Activated CD4-positive, alpha-beta T cell treated with anti-CD3 and anti-CD28 coated beads, Interleukin-2, amount 10 ng/mL, durations not matched to agents 7 days and 5 days (primary cell): ENCODE measurements around the gene HHEX. TPM values are rescaled to one million over a fixed set of nuclear protein-coding genes. Genes with fewer than 3 reads are reported as not detected.
A peak's percentile ranks its signal among the peaks of the same experiment; 100 is the strongest.

ENCODE experiments used
- CTCF ChIA-PET: fragments of 350-600 bp; sonication (Branson Sonifier 250); formaldehyde crosslinking; loops from one replicate; lab custom pipeline; 2021; ENCODE audit warnings: antibody characterized with exemption; lab: Charles Lee
- POLR2A ChIA-PET: fragments of 350-600 bp; sonication (Branson Sonifier 250); formaldehyde crosslinking; loops from one replicate; lab custom pipeline; 2021; ENCODE audit warnings: antibody characterized with exemption; lab: Charles Lee
- DNase-seq: peaks from one replicate; pipeline ENCODE4 v3.0.0-alpha.2; 2020
- H3K27ac Mint-ChIP-seq: one replicate; pipeline ENCODE4 v1.8.0; 2021; ENCODE audit warnings: mild to moderate bottlenecking, moderate library complexity, mixed read lengths
- H3K27me3 Mint-ChIP-seq: one replicate; pipeline ENCODE4 v1.8.0; 2021; ENCODE audit warnings: mixed read lengths
- H3K36me3 Mint-ChIP-seq: one replicate; pipeline ENCODE4 v1.8.0; 2021; ENCODE audit warnings: low read depth, mixed read lengths
- H3K4me1 Mint-ChIP-seq: one replicate; pipeline ENCODE4 v1.8.0; 2021; ENCODE audit warnings: mixed read lengths
- H3K4me3 Mint-ChIP-seq: one replicate; pipeline ENCODE4 v1.8.0; 2021; ENCODE audit warnings: mild to moderate bottlenecking, moderate library complexity, mixed read lengths
- H3K9me3 Mint-ChIP-seq: one replicate; pipeline ENCODE4 v1.8.0; 2021; ENCODE audit warnings: mixed read lengths
- total RNA-seq, 2 experiments: library from RNA; stranded (reverse); gene quantifications; one replicate each; pipeline ENCODE4 v1.2.3, GENCODE V29; 2021

Gene HHEX
- total RNA-seq, 2 experiments from 2014 or later, result 0.25 TPM; not detected in 1

DNA sequence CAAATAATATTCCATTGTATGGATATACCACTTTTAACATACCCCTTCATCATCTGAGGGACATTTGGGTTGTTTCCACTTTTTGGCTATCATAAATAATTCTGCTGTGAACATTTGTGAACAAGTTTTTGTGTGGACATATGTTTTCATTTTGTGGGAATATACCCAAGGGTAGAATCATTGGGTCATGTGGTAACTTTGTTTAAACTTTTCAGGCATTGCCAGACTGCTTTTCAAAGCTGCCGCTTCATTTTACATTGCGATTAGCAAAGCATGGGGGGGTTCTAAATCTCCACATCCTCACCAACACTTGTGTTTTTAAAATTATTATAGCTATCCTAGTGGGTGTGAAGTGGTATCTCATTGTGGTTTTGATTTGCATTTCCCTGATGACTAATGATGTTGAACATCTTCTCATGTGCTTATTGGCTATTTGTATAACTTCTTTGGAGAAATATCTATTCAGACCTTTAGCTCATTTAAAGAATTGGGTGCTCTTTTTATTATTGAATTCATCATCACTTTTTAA is 8.4 kb upstream of the HHEX start:
- H3K4me1 Mint-ChIP-seq, result no peaks in the 10 kb centered on the region
- H3K27ac Mint-ChIP-seq, result no peak overlapping the region
- no peaks in the 10 kb centered on the region for H3K36me3 Mint-ChIP-seq
- DNase-seq, result no peak
- ChIA-PET POLR2A (no interaction called here), CTCF (interaction anchor here (0.7 to 0.8 kb wide), 2 partner anchors 9 to 95 kb away, joined by 3 read pairs; no protein-coding TSS in a partner anchor)
- H3K27me3 Mint-ChIP-seq, result peaks cover 53% of the 10 kb centered on the region
- H3K4me3 Mint-ChIP-seq, result no peak overlapping the region
- H3K9me3 Mint-ChIP-seq, result peaks cover 5% of the 10 kb centered on the region

DNA sequence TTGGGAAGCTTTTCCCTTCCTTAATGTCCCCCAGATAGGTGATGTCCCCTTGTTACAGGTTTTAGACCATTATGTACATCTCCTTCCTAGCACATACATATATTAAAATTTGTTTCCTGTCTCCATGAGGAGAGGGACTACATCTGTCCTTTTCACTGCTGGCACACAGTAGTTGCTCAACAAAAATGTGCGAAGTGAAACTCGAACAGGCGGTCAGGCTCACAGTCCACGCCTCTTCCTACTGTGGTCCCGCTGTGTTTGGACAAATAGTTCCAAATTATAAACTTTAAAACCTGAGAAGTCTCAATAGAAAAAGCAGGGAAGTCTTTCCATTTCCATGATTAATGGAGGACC is 1.2 kb upstream of the HHEX start:
- CTCF ChIA-PET, result interaction anchor here (1.5 kb wide), 1 partner anchor 10 kb away, joined by 4 read pairs; no protein-coding TSS in a partner anchor
- Mint-ChIP-seq H3K4me1 (peaks cover 22% of the 10 kb centered on the region), H3K36me3 (peaks cover 4% of the 10 kb centered on the region), H3K27ac (no peak overlapping the region), H3K4me3 (peak overlapping the region; percentile 58), H3K27me3 (peaks cover 78% of the 10 kb centered on the region), H3K9me3 (peaks cover 2% of the 10 kb centered on the region)
- no peak for DNase-seq
- POLR2A ChIA-PET, result no interaction called here

DNA sequence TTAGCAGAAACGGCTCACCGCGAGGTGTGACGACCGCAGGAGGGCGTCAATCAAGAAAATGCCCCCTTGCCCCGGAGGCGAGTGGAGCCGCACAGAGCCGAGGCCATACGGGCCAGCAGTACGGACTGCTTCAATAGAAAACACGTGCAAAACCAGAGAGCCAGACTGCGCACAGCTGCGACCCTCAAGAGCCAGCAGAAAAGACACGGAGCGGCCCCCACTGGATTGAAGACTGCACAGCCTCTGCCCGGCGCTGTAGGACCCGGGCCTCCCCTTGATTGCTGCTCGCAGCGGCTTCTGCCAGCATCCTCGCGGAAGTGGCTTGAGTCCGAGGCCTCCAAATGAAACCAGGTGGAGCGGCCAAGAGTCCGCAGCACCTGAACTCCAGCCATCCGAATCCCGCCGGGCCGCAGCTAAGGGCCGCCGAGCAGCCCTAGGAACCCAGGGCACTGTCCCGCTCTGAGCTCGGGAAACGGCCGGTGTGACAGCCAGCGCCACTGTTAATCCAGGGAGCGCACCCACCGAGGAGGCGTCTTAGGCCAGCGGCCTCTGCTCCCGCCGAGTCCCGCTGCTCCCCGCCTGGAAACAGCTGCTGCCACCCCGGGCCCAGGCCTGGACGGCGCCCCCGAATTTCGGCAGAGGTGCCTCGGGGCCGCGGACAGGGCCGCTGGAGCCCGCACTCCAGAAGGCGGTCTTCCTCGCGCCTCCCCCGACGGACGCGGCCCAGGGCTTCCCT is 660 bp upstream of the HHEX start:
- no peak overlapping the region for H3K27ac Mint-ChIP-seq
- ChIA-PET POLR2A (no interaction called here), CTCF (no interaction called here)
- H3K9me3 Mint-ChIP-seq, result peaks cover 2% of the 10 kb centered on the region
- peak overlapping the region; percentile 58 for H3K4me3 Mint-ChIP-seq
- H3K36me3 Mint-ChIP-seq, result peaks cover 4% of the 10 kb centered on the region
- peaks cover 79% of the 10 kb centered on the region for H3K27me3 Mint-ChIP-seq
- DNase-seq, result peak; percentile 6
- H3K4me1 Mint-ChIP-seq, result peaks cover 22% of the 10 kb centered on the region

DNA sequence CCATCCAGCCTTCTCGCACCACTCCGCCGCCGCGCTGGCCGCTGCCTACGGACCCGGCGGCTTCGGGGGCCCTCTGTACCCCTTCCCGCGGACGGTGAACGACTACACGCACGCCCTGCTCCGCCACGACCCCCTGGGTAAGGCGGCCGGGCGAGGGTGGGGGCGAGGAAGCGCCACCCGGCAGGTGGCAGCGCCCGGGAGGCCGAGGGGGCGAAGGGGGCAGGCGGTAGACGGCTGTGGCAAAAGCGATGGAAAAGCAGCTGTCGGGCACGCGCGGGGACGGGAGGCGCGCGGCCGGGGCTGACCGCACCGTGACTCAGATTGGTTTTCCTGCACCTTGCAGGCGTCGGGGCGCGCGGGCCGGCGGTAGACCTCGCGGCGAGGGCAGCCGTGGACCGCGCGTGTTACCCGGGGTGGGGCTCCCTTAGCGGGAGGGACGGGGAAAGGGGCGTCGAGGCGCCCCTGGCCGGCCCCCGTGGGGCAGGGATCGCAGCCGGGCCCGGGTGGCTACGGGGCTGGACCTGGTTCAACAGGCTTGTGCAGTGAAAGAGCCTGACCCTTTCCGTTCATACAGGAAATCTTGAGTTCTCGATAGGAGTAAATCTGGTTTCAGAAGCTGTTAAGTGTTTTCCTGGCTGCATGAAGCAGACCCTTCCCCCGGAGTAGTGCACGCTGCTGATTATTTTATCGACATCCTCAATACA is 608 bp downstream of the HHEX start:
- H3K36me3 Mint-ChIP-seq, result peaks cover 4% of the 10 kb centered on the region
- peaks cover under 1% of the 10 kb centered on the region for H3K9me3 Mint-ChIP-seq
- peak overlapping the region; percentile 61 for H3K4me3 Mint-ChIP-seq
- DNase-seq, result peak; percentile 43
- ChIA-PET POLR2A (no interaction called here), CTCF (no interaction called here)
- H3K27ac Mint-ChIP-seq, result no peak overlapping the region
- H3K27me3 Mint-ChIP-seq, result peaks cover 81% of the 10 kb centered on the region
- peaks cover 22% of the 10 kb centered on the region for H3K4me1 Mint-ChIP-seq

DNA sequence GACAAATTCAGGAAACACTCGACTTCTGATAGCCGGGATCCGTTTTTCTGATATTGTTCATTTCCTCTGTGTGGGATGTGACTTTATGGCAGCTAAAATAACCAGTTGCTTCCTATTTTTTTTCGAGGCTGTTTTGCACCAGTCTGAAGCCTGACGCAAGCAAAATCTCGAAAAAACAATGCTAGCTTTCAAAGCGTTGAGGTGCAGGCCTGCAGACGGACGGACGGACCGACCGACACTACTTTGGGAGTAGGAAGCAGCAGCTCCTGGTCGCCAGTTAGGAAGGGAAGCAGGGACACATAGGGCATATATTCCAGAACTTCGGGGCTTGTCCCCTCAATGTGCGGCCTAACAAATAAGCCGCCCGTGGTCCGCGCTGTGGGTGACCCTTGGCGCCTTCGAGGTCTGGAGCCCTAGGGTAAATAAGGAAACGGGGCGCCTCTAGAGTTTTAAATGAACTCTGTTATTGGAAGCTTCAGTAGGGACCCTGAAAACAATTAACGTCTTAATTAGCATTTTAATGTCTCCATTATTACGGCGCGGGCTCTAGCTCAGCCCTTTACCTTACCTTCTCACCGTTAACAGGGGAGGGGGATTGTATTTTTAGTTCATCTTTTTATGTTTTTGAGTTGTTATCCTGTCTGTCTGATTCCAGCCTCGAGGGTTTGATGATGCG is 1.3 kb downstream of the HHEX start:
- ChIA-PET POLR2A (no interaction called here), CTCF (interaction anchor here (0.6 kb wide), 1 partner anchor 953 kb away, joined by 4 read pairs; no protein-coding TSS in a partner anchor)
- peak overlapping the region; percentile 54 for H3K4me3 Mint-ChIP-seq
- no peaks in the 10 kb centered on the region for H3K9me3 Mint-ChIP-seq
- no peak overlapping the region for H3K27ac Mint-ChIP-seq
- peaks cover 77% of the 10 kb centered on the region for H3K27me3 Mint-ChIP-seq
- no peak for DNase-seq
- H3K4me1 Mint-ChIP-seq, result peaks cover 22% of the 10 kb centered on the region
- H3K36me3 Mint-ChIP-seq, result peaks cover 4% of the 10 kb centered on the region

DNA sequence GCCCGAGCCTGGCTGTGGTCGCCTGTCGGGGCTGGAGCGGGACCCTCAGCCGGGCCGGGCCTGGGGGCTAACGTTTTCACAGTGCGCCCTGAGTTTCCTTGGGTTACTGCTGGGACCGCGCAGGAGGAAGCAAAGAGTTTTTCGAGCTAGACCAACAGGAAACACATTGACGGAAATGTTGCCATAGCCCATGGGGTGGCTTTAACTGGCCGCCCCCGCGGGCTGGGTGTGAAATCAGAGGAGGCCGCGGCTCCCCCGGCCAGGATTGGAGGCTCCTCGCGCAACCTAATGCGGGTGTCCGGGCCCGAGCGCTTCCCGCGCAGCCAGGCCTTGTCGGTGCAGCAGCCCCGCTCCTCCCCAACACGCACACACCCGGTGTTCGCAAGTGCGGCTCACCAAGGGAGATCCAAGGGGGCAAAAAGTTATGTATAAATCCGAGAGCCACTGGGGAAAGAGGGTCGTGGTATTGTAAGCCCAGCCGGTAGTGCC is 1.9 kb downstream of the HHEX start:
- Mint-ChIP-seq H3K4me3 (peak overlapping the region; percentile 16), H3K27ac (no peak overlapping the region), H3K4me1 (peaks cover 22% of the 10 kb centered on the region), H3K27me3 (peaks cover 77% of the 10 kb centered on the region), H3K36me3 (peaks cover 4% of the 10 kb centered on the region), H3K9me3 (no peaks in the 10 kb centered on the region)
- CTCF ChIA-PET, result interaction anchor here (0.6 kb wide), 2 partner anchors 71 to 952 kb away, joined by 3 to 4 read pairs; no protein-coding TSS in a partner anchor
- POLR2A ChIA-PET, result no interaction called here
- DNase-seq, result no peak

DNA sequence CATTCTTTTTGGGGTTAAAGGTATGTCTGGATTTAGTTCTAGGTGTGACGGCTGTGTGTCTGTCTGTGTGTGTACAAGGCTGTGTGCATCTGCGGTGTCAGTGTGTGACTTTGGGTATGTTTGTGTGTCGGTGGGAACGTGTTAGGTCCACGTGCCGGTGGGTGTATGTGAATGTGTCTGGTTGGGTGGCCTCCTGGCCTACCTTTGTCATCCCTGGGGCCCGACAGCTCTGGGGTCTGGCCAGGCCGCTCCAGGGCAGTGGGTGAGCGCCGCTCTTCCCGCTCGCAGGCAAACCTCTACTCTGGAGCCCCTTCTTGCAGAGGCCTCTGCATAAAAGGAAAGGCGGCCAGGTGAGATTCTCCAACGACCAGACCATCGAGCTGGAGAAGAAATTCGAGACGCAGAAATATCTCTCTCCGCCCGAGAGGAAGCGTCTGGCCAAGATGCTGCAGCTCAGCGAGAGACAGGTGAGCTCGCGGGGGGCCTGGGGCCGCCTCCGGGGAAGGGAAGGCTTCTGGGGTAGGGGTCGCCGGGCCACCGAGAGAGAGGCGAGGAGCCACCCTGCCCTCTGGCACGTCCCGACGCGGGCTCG is 2.4 kb downstream of the HHEX start:
- POLR2A ChIA-PET, result no interaction called here

DNA sequence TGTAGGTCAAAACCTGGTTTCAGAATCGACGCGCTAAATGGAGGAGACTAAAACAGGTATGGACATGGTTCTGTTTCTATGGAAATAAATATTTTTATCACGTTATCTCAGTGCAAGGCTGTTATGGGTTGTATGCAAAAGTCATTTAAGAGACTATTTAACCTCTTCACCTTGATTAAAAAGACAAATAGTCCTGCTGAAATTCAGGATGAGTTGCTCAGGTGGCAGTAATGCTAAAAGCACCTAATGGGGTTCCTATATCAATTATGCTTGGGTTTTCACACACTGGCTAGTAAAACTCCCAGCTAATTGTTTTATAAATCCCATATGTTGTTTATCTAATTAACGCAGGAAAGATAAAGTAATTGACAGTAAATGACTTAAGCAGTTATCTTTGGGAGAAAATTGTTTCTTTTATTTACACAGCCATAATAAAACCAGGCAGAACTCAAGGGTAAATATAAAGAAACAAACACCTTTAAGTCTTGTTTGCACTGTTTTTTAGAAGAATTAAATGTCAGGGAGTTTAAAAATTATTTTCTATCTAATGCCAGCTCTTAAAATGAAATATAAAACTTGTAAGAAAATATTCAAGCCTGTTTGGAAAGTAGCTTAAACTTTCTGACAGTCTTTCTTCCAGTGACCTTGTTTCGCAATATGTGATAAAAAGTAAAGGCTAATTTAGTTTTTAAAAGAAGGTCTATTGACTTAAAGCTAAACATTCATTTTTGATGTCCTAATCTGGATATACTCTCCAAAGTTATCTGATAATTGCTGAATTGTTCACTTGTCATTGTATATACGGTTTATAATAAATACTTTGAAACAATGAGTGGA is 3.2 kb downstream of the HHEX start:
- Mint-ChIP-seq H3K4me1 (peaks cover 28% of the 10 kb centered on the region), H3K36me3 (peaks cover 4% of the 10 kb centered on the region), H3K9me3 (no peaks in the 10 kb centered on the region), H3K4me3 (no peak overlapping the region), H3K27ac (no peak overlapping the region), H3K27me3 (peaks cover 80% of the 10 kb centered on the region)
- CTCF ChIA-PET, result interaction anchor here (0.6 kb wide), 1 partner anchor 284 kb away, joined by 3 read pairs; no protein-coding TSS in a partner anchor
- POLR2A ChIA-PET, result no interaction called here
- DNase-seq, result no peak

More for the DNA sequence above, 2.4 kb downstream of the HHEX start:
- no peak for DNase-seq
- Mint-ChIP-seq H3K4me1 (peaks cover 22% of the 10 kb centered on the region), H3K27ac (peak overlapping the region; percentile 25), H3K4me3 (peak overlapping the region; percentile 16), H3K9me3 (no peaks in the 10 kb centered on the region), H3K36me3 (peaks cover 4% of the 10 kb centered on the region), H3K27me3 (peaks cover 77% of the 10 kb centered on the region)
- CTCF ChIA-PET, result interaction anchor here (0.6 kb wide), 2 partner anchors 70 to 285 kb away, joined by 3 read pairs; no protein-coding TSS in a partner anchor

DNA sequence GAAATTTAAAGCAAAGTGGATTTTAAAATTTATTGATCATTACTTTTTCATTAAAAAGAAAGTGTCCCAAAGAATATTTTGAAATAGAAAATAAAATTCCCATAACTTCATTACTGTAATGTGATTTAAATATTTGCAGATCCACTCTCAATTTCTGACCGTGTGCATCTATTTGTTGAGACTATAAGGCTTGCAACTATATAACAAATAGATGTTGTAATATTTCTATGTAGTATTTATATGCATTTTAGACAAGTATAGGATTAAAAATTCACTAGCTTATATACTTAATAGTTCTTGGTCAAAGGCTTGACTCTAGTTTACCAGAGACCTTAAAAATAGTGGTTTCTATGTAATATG is 3.8 kb downstream of the HHEX start:
- ChIA-PET POLR2A (no interaction called here), CTCF (no interaction called here)
- Mint-ChIP-seq H3K9me3 (no peaks in the 10 kb centered on the region), H3K27me3 (peaks cover 79% of the 10 kb centered on the region), H3K36me3 (peaks cover 4% of the 10 kb centered on the region), H3K27ac (no peak overlapping the region), H3K4me1 (peaks cover 33% of the 10 kb centered on the region), H3K4me3 (no peak overlapping the region)
- no peak for DNase-seq

DNA sequence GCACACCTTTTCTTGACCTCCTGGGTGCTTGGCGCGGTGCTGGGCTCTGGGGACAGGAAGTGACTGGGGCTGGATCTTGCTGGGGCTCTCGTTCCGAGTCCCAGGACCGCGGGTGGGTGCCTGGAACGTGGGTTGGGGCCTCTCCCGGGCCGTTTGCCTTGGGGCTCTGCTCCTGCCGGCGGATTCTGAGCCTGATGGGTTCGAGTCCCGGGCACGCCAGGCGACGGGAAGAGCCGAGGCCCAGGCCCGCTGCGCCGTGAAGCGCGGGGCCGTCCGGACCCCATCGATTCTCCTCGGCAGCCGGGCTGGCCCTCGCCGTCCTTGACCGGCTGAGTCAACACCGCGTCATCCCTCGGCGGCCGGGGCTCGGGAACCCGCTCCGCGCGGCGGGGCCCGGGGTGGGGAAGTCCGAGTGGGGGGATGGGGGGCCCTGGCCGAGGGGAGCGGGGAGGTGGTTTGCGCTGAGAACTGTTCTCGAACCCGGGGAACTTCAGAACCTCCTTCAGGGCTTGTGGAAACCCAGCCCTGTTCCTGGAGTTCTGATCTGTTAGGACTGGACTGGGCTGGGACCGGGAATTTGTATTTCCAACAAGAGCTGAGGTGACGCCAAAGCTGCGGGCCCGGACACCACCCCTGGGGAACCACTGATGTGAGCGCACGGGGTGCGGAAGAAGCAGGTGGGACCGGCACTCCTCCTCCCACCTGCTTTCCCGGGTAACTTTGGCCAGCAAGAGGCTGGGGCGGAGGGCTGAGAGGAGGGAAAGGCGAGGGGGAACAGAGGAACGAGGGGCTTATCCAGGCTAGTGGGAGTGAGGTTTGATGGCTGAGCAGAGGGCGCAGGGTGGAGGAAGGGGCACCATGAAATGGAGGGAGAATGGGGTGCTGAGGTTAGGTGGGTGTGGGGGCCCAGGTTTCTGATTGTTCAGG is 6.2 kb downstream of the HHEX start:
- DNase-seq, result no peak
- POLR2A ChIA-PET, result no interaction called here
- peaks cover 38% of the 10 kb centered on the region for H3K4me1 Mint-ChIP-seq
- peaks cover 85% of the 10 kb centered on the region for H3K27me3 Mint-ChIP-seq
- H3K36me3 Mint-ChIP-seq, result peaks cover 4% of the 10 kb centered on the region
- no peak overlapping the region for H3K4me3 Mint-ChIP-seq
- CTCF ChIA-PET, result no interaction called here
- no peak overlapping the region for H3K27ac Mint-ChIP-seq
- H3K9me3 Mint-ChIP-seq, result no peaks in the 10 kb centered on the region
